CD4-positive, alpha-beta T cell (primary cell): ENCODE measurements around the gene GATA5. TPM values are rescaled to one million over a fixed set of nuclear protein-coding genes. Genes with fewer than 3 reads are reported as not detected.

ENCODE experiments used
- ATAC-seq: fragments of 200-7000 bp; cut with Tn5 transposase; one replicate; pipeline ENCODE4 v1.10.0; 2022; ENCODE audit warnings: mild to moderate bottlenecking; ENCODE audit not compliant: poor library complexity
- CTCF ChIA-PET: fragments of 350-600 bp; sonication (Branson Sonifier 250); formaldehyde crosslinking; loops from one replicate; lab custom pipeline; 2021; ENCODE audit warnings: antibody characterized with exemption, inconsistent platforms; lab: Charles Lee
- POLR2A ChIA-PET: fragments of 350-600 bp; sonication (Branson Sonifier 250); formaldehyde crosslinking; loops from one replicate; lab custom pipeline; 2021; ENCODE audit warnings: antibody characterized with exemption, inconsistent platforms; lab: Charles Lee
- DNase-seq, 14 experiments: peaks; one replicate each; pipeline ENCODE4 v3.0.0-alpha.2; 2013 to 2020; ENCODE audit warnings: mixed read lengths in 2 of 14
- H3K27ac ChIP-seq, 2 donors: one replicate each; pipeline versions ENCODE4 v1.5.1 to v1.7.0; 2013; ENCODE audit warnings: low read length in 2 of 2, low read depth in 1 of 2, mild to moderate bottlenecking in 1 of 2
- H3K27me3 ChIP-seq, 2 experiments: 1 replicate in 1 of 2; 2 replicates in 1 of 2; pipeline versions ENCODE4 v1.6.1 to v1.7.0; 2013; ENCODE audit warnings: low read length in 2 of 2, control low read depth in 1 of 2, mild to moderate bottlenecking in 1 of 2, moderate library complexity in 1 of 2; ENCODE audit not compliant: insufficient read depth in 2 of 2, control insufficient read depth in 1 of 2
- H3K36me3 ChIP-seq: one replicate; pipeline ENCODE4 v1.6.1; 2013; ENCODE audit warnings: low read length, control low read depth; ENCODE audit not compliant: insufficient read depth
- H3K4me1 ChIP-seq: one replicate; pipeline ENCODE4 v1.6.1; 2013; ENCODE audit warnings: low read length, control low read depth; ENCODE audit not compliant: insufficient read depth
- H3K4me3 ChIP-seq: one replicate; pipeline ENCODE4 v1.5.1; 2013; ENCODE audit warnings: mild to moderate bottlenecking, low read length, moderate library complexity
- H3K9me3 ChIP-seq, 2 experiments: 1 replicate in 1 of 2; 2 replicates in 1 of 2; pipeline versions ENCODE4 v1.6.1 to v1.7.0; 2013; ENCODE audit warnings: low read length in 2 of 2, mild to moderate bottlenecking in 2 of 2, control low read depth in 1 of 2, moderate library complexity in 1 of 2; ENCODE audit not compliant: control insufficient read depth in 1 of 2, insufficient read depth in 1 of 2
- H3K27ac Mint-ChIP-seq: one replicate; pipeline ENCODE4 v1.8.0; 2020; ENCODE audit warnings: mixed read lengths
- H3K27me3 Mint-ChIP-seq: one replicate; pipeline ENCODE4 v1.8.0; 2021; ENCODE audit warnings: mixed read lengths
- H3K36me3 Mint-ChIP-seq: one replicate; pipeline ENCODE4 v1.8.0; 2021; ENCODE audit warnings: low read depth, mixed read lengths
- H3K4me1 Mint-ChIP-seq: one replicate; pipeline ENCODE4 v1.8.0; 2021; ENCODE audit warnings: low read depth, mixed read lengths
- H3K4me3 Mint-ChIP-seq: one replicate; pipeline ENCODE4 v1.8.0; 2020; ENCODE audit warnings: mild to moderate bottlenecking, mixed read lengths
- H3K9me3 Mint-ChIP-seq: one replicate; pipeline ENCODE4 v1.8.0; 2020; ENCODE audit warnings: mixed read lengths
- CTCF ChIP-seq: fragments of 200-600 bp; IDR thresholded peaks from one replicate; pipeline ENCODE4 v1.8.0; 2022; ENCODE audit warnings: antibody characterized with exemption, mild to moderate bottlenecking
- intact Hi-C, 2 experiments: fragments of 100-400 bp; cut with DNase I in 1 of 2; cut with micrococcal nuclease in 1 of 2; formaldehyde crosslinking; loops; one replicate each; pipeline versions ENCODE4 v1.15.1 to v1.9.0; 2023 to 2025; cut with DNase I, micrococcal nuclease
- total RNA-seq, 174 experiments: library from RNA in 2 of 174; stranded (reverse) in 2 of 174; gene quantifications; one replicate each; pipeline ENCODE4 v1.2.3 and lab custom pipeline; 2021 to 2026

The GATA5 gene
- total RNA-seq, 2 experiments from 2014 or later: not detected

GRCh38 chr20:62475027-62475771, 596 bp downstream of the GATA5 start:
- Histone ChIP-seq H3K4me1 (peaks cover 8% of the 10 kb centered on the region), H3K4me3 (no peak overlapping the region), H3K27ac (no peak overlapping the region), H3K9me3 (peaks cover 0 to 21% of the 10 kb centered on the region in 2 experiments), H3K36me3 (no peaks in the 10 kb centered on the region), H3K27me3 (peaks cover 52 to 70% of the 10 kb centered on the region in 2 experiments)
- DNase-seq (no peak), ATAC-seq (no peak)
- TF ChIP-seq CTCF: no peak
- no peak overlapping the region for H3K27ac Mint-ChIP-seq
- intact Hi-C loops: no loop called here
- H3K27me3 Mint-ChIP-seq: peaks cover 53% of the 10 kb centered on the region
- no peaks in the 10 kb centered on the region for H3K9me3 Mint-ChIP-seq
- no peak overlapping the region for H3K4me3 Mint-ChIP-seq
- H3K36me3 Mint-ChIP-seq: no peaks in the 10 kb centered on the region
- CTCF ChIA-PET: no interaction called here
- POLR2A ChIA-PET: no interaction called here
- H3K4me1 Mint-ChIP-seq: peaks cover 4% of the 10 kb centered on the region

GRCh38 chr20:62474604-62475026, 1.2 kb downstream of the GATA5 start:
- Histone ChIP-seq H3K4me1 (peaks cover 8% of the 10 kb centered on the region), H3K36me3 (no peaks in the 10 kb centered on the region), H3K27ac (no peak overlapping the region), H3K9me3 (peaks cover 0 to 21% of the 10 kb centered on the region in 2 experiments), H3K4me3 (no peak overlapping the region), H3K27me3 (peaks cover 55 to 67% of the 10 kb centered on the region in 2 experiments)
- POLR2A ChIA-PET: no interaction called here
- CTCF ChIA-PET: no interaction called here
- Mint-ChIP-seq H3K9me3 (no peaks in the 10 kb centered on the region), H3K27me3 (peaks cover 56% of the 10 kb centered on the region), H3K4me1 (peaks cover 4% of the 10 kb centered on the region), H3K36me3 (no peaks in the 10 kb centered on the region), H3K4me3 (no peak overlapping the region), H3K27ac (no peak overlapping the region)
- no peak for DNase-seq
- no peak for TF ChIP-seq CTCF
- intact Hi-C loops: no loop called here
- no peak for ATAC-seq

- CTCF ChIA-PET: no interaction called here
- no peak for DNase-seq
These were observed 1.8 kb downstream of the GATA5 start for GRCh38 chr20:62473717-62474603.

More at GRCh38 chr20:62473717-62474603, 1.8 kb downstream of the GATA5 start:
- no peaks in the 10 kb centered on the region for H3K9me3 Mint-ChIP-seq
- H3K4me1 Mint-ChIP-seq: no peaks in the 10 kb centered on the region
- H3K27ac Mint-ChIP-seq: no peak overlapping the region
- peaks cover 0 to 16% of the 10 kb centered on the region in 2 experiments for H3K9me3 ChIP-seq
- H3K4me3 ChIP-seq: no peak overlapping the region
- no peak for TF ChIP-seq CTCF
- H3K36me3 Mint-ChIP-seq: no peaks in the 10 kb centered on the region
- POLR2A ChIA-PET: no interaction called here
- H3K4me3 Mint-ChIP-seq: no peak overlapping the region
- no peaks in the 10 kb centered on the region for H3K36me3 ChIP-seq
- no peak for ATAC-seq
- H3K27ac ChIP-seq: no peak overlapping the region
- peaks cover 55% of the 10 kb centered on the region for H3K27me3 Mint-ChIP-seq
- H3K4me1 ChIP-seq: peaks cover 8% of the 10 kb centered on the region
- H3K27me3 ChIP-seq: peaks cover 50 to 60% of the 10 kb centered on the region in 2 experiments
- intact Hi-C loops: no loop called here
